HG03439 (cell line): ENCODE measurements around the gene MYRF.

Experiments used
- ATAC-seq: cut with Tn5 transposase; IDR thresholded peaks from one replicate; pipeline ENCODE4 v1.9.1; 2021; ENCODE audit warnings: mild to moderate bottlenecking, moderate library complexity; ENCODE audit not compliant: unreplicated experiment

The MYRF gene

DNA sequence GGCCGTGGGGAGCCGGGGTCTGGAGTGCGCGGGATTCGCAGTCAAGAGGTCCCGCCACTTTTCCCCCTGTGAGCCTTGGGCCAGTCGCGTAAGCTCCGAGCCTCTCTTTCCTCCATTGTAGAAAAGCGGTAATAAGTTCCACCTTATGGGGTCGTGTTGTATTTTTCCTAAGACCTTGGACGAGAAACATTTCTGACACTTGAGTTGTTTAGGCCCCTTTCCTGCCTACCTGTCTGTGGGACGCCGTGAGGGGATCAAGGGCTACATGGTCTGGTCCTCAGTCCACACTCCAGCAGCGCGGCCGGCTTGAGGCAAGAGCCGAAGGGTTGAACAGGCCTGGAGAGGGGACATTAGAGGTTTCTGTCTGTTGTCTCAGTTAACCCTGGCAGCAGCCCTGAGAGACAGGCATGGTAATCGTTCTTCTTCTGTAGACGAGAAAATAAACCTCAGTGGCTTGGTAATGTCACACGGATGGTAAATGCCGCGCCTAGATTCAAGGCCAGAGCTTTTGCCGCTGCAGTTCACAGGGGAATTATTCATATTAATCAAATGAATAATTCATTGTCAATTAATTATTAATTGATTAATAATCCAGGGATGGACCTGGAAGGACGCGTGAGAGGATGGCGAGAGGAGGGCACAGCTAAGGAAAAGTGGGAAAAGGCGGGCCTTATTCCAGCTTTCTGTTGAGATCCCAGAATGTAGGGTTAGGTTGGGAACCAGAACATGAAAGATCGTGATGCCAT lies 40.8 kb downstream of the MYRF start:
- no peak for ATAC-seq

DNA sequence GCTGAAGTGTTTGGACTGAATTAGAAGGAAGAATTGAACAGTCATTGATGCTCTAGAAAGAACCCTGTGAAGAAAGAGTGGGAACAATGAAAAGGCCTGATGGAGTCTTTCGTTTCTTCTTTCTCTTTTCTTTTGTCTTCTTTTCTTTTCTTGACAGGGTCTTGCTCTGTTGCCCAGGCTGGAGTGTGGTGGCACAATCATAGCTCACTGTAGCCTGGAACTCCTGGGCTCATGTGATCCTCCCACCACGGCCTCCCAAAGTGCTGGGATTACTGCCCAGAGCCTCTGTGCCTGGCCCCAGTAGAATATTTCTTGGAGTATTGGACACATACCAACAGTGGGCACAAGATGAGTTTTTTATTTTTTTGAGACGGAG lies 41.4 kb downstream of the MYRF start:
- ATAC-seq: no peak

DNA sequence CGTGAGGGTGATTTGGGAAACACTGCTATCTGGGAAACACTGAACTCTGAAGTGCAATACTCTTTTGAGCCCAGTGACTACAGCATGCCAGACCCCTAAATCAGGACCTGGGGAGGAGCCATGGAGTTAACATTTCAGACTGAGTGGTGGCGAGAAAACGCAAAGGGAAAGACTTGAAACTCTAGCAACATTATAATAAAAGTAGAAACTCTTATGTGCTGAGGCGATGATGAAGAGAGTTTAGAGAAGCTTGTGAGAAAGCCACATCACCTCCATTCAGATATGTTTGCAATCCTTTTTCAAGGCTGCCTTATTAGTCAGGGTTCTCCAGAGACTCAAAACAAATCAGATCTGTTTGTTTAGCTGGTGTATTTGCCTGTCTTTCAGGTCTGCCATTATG lies 42.1 kb downstream of the MYRF start:
- no peak for ATAC-seq

DNA sequence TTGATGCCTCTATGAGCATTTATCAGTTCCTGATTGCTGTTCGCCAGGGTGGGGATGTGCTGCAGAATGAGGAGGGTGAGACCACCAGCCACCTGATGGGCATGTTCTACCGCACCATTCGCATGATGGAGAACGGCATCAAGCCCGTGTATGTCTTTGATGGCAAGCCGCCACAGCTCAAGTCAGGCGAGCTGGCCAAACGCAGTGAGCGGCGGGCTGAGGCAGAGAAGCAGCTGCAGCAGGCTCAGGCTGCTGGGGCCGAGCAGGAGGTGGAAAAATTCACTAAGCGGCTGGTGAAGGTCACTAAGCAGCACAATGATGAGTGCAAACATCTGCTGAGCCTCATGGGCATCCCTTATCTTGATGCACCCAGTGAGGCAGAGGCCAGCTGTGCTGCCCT lies 43.0 kb downstream of the MYRF start:
- ATAC-seq: no peak

DNA sequence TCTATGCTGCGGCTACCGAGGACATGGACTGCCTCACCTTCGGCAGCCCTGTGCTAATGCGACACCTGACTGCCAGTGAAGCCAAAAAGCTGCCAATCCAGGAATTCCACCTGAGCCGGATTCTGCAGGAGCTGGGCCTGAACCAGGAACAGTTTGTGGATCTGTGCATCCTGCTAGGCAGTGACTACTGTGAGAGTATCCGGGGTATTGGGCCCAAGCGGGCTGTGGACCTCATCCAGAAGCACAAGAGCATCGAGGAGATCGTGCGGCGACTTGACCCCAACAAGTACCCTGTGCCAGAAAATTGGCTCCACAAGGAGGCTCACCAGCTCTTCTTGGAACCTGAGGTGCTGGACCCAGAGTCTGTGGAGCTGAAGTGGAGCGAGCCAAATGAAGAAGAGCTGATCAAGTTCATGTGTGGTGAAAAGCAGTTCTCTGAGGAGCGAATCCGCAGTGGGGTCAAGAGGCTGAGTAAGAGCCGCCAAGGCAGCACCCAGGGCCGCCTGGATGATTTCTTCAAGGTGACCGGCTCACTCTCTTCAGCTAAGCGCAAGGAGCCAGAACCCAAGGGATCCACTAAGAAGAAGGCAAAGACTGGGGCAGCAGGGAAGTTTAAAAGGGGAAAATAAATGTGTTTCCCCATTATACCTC lies 43.6 kb downstream of the MYRF start:
- no peak for ATAC-seq

DNA sequence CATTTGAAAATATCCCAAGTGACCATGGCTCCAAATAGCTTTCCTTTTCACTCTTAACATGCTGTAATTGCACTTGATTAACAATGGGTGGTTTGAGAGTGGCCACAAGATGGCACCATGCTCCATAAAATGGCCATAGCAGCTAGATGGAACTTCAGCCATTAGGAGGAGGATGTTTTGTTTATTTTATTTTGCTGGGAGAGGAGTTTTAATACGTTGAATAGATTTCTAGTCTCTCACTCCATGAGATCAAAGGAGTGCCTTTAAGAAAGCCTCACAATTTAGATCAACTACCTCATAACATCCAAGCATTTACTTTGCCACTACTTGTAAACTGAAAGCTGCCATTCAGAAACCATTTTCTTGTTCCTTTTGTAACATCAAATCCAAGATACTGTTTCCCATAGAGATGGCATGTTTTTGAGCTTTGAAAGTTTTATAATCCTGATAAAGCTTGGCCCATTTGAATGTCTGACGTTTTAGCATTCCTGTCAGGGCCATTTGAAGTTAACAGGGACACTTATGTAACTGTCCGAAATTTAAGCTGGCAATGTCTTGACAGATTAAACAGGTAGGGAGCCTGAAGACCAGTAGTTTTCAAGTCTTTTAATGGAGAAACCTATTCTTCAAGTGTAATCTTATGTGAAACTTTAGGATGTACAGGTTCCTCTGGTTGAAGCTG lies 45.0 kb downstream of the MYRF start:
- ATAC-seq: no peak

DNA sequence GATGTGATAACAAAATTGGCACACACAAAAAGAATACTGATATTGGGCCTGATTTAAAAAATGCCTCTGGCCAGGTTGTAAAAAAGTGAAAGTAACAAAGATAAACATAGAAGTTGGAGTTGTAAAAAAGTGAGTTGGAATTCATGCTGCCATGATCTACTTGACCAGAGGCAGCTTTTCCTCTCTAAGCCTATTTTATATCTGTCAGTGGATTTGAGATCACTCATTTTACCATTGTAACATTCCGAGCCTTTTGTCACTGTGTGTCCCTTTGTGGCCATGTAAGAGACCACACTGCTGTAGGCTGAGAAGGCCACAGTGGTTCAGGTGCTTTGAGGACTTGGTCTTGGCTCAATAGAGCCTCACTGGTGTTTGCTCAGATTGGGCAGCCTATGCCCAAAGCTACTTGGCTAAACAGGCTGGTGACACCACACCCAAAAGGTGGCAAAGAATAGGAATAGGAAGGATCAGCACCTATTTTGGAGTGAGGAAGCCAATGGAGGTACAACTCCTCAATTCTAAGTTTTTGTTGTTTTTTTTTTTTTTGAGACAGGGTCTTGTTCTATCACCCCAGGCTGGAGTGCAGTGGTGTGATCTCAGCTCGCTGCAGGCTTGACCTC lies 47.3 kb downstream of the MYRF start:
- no peak for ATAC-seq

DNA sequence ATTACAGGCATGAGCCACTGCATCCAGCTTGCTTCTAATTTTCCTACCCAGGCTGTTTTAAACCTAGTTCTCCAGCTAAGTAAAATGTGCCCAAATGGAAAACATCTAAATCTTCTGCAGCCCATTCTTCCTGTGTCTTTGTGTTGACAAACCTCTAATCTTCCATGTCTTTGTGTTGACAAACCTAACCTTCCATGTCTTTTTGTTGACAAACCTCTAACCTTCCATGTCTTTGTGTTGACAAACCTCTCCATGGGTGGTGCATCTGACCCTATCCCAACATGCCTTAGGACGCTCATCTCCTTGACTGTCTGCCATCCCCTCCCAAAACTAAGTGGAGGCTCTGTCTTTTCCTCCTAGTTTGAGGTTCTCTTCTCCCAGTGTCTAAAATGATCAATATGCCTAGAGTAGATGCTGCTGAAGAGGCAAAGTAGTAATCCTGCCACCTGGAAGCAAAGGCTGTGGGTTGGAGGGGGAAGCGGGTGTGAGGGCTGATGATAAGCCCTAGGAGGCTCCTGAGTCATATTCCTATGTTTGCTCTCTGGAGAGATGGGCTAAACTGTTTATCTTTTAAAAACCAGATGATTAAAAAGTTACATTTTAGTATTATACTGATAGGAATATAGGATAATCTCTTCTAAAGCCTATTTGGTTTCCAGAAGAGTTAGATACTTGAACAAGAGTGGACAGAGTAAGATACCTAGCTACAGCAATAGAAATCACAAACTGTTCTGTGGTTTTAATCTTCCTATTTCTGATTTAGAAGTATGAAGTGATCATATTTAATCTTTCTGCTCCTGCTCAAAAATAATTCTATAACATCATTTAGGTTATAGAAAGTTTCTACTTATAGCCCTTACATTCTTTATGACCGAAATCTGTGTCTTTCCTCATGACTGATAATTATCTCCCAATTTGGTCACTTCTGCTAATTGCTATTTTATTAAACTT lies 48.2 kb downstream of the MYRF start:
- ATAC-seq: no peak

DNA sequence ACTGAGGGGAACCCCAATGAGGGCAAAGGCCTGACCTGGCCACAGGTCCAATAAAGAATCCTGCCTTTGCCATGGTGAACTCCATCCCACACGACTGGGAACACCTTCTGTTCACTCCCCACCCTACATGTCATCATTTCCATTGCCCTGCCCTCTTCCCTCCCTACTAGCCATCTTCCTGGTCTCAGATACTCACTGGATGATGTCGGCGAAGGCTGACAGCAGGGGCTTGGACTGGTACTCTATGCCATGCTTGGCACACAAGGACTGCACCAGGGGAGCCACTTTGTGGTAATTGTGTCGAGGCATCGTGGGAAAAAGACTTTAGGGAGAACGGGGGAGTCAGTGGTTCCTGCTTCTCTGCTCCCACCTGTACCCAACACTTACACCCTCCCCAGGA lies 50.2 kb downstream of the MYRF start:
- ATAC-seq: no peak

DNA sequence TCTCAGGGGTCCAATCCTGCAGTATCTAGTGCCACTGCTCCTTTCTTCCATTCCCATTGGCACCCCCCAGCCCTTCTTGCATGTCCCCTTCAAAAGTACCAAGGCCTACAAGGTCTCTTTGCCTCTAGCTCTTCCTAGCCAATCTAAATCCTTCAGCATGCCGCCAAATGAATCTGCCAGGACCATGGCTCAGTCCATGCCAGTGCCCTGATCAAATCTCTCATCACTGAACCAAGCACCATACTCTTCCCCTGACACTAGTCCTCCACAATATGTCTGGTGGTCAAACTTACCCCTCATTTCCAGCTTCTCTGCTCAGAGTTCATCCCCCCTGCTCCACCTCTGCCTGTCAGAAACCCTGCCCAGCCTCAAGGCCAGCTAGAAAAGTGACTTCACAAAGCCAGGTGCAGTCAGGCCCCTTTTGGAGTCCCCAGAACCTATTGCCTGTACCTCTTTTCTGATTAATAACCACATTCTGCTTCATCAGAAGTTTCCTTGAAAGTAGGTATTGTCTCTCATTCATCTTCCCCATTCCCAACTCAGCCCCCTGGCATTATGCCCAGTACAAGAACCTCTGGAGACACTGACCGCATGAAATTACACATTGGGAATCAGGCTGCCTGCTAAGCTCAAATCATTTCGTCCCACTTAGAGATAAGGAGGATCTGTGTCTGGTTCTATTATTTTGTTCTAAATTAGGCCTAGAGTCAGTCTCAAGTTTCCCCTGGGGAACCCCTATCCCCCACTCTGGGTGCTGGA lies 51.6 kb downstream of the MYRF start:
- ATAC-seq: no peak

DNA sequence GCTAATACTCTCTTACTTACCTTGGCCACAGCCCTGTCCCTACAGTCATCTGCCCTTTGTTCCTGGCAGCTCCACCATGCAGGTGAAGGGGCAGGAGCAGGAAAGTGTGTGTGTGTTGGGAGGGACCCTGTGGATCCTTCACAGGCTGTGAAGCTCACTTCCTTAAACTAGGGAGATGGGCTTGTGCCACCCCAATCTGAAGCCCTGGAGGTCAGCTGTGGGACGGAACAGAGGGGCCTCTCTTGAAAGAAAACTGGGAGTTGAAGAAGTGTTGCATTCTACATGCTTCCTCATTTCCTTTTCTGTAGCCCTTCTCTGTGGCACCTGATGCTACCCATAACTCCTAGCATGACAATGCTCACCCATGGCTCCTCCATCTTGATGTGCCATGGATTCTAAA lies 52.7 kb downstream of the MYRF start:
- no peak for ATAC-seq

DNA sequence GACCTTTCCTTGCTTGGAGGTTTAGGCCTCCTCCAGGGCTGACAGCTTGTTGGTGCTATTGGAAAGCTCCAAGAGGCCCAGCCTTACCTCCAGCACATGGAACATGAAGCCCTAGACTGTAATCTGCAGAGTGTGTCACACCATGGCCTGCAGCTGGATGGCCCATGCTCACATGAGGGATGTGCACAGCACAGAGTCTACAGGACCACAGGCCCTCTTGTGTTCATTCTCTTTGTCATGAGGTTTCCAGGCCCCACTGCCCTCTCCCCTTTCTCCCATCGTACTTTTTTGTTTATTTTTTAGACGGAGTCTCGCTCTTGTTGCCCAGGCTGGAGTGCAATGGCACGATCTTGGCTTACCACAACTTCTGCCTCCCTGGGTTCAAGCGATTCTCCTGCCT lies 54.3 kb downstream of the MYRF start:
- ATAC-seq: no peak

DNA sequence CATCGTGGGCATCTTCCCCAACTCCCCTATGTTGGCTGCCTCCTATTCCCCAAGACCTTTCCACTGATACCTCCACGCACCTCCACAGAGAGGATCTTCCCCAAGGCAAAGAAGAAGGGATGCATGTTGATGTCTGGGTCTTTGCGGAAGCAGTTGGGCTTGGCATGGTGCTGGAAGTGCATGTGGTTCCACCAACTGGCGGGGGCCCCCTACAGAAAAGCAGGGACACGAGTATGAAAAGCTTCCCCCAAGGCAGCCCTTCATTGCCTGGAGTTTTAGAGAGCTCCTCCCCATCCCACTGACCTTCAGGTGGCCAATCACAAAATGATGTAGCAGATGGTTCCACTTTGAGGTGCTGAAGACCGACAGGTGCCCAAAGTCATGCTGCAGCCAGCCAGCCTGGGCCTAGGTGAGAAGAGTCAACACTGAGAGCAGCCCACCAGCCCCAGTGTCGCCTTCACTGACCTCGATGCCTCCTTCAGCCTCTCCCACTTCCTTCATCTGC lies 58.3 kb downstream of the MYRF start:
- ATAC-seq: no peak

DNA sequence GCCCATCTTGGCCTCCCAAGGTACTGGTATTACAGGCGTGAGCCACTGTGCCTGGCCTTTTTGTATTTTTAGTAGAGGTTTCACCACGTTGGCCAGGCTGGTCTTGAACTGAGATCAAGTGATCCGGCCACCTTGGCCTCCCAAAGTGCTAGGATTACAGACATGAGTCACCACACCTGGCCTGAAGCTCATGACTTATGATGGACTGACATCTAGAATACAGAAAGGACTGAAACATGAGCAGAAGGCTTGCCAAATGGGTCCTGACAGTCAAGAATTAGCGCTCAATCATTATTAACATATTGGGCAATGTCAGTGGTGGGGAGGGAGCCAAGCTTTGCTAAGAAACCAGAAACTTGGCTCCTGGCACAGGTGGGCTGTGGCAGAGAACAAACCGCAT lies 59.4 kb downstream of the MYRF start:
- no peak for ATAC-seq

DNA sequence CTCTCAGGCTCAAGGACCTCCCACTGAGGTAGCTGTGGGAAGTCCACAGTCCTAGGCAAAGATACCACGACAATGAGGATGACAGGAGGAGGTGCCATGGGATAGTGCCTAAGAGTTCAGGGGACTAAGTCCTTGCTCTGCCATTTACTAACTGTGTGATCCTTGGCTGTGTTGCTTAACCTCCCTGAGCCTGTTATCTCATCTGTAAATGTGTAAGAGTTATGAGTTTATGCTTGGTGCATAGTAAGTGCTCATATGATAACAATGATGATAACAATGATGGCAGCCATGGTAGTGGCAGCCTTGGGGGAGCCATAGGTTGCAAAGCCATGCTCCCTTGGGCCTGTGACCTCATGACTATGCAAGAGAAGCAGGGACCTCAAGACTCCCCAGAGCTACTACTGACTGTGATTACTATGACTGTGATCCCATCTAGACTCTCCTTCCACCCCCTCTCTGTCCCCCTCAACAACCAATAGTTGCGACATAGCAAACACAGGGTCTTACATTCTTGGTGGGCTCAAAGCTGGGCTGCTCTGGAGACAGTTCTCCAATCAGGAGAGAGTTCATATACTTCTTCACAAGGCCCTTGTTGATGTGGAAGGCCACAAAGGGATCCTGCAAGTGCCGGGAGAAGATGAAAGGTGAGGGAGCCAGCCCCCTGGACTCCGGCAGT lies 60.4 kb downstream of the MYRF start:
- ATAC-seq: no peak

DNA sequence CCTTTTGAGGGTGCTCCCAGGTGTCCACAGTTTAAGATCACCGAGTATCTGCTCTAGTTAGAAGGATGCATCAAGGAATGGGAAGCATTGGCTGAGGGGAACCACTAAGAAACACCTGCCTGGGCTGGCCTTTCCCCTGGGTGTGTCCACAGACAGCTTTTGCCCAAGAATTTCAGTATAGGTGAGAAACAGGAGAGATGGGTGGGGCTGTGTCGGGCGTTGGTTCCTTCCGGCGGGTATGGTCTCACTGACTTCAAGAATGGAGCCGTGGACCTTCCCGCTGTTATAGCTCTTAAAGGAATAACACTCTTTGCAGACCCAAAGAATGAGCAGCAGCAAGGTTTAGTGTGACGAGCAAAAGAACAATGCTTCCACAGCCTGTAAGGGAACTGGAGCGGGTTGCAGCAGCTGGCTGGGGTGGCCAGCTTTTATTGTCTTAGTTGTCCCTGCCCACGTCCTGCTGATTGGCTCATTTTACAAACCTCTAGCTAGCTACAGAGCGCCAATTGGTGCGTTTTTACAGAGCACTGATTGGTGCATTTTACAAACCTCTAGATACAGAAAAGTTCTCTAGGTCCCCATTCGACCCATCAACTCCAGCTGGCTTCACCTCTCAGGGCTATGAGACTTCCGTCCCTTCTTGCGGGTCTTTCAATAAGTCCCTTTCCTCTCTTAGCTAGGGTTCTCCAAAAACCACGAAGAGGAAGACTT lies 62.0 kb downstream of the MYRF start:
- no peak for ATAC-seq

DNA sequence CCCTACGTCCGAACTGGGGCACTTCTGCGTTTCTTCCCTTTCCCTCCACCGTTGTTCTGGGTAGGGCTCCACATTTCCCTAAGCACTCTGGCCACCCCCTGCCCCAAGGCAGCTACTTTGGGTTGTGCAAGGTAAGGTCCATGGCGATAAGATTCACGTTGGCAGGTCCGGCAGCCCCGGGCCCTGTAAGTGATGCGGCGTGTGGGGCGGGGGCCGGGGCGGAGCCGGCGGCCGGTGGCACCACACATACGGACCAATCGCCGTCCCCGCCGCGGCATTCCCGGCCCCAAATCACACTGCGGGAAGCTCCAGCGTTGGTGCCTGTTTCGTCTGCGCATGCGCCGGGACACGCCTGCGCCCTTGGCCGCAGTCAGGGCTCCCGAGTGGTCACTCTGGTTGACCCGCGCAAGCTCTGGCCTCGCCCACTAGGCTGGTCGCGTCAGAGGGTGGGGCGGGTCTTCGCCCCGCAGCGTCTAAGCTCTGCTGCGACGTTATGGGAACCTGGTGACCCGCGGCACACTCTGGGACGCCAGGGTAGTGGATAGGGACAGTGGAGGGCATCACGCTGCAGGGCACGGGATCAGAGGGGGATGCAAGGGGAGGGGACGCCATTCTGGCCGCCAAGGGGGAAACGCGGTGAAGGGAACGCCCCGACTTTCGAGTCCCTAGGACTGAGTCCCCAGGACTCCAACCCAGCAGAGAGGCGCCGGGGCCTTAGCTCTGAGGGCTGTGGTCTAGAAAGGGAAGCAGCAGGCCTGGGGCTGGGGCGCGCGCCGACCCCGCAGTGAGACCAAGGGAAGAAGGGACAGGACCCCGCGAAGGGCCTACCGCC lies 62.7 kb downstream of the MYRF start:
- peak; percentile 65 for ATAC-seq
